ENCODE data around the gene RAB1B.
"Not testable (repeated sequence)": the region's sequence is repeated elsewhere in the genome, so short reads cannot be mapped to it uniquely, and the experiment has no call there.

RAB1B gene

GRCh38 chr11:66275396-66275795 is 7.0 kb downstream of the RAB1B start:
- no peak for DNase-seq (ENCODE audit: extremely low read depth, insufficient read length)
- H3K4me3 ChIP-seq (replicated peaks; ENCODE audit: low read depth, low read length) = no peak overlapping the region
- peaks cover 36% of the 10 kb centered on the region for H3K36me3 ChIP-seq (ENCODE audit: control insufficient read depth, insufficient read depth, low read length)

GRCh38 chr11:66275984-66276612 is 7.7 kb downstream of the RAB1B start:
- no peak for DNase-seq (ENCODE audit: extremely low read depth, insufficient read length)
- peaks cover 33% of the 10 kb centered on the region for H3K36me3 ChIP-seq (ENCODE audit: control insufficient read depth, insufficient read depth, low read length)
- no peaks in the 10 kb centered on the region for H3K27me3 ChIP-seq (replicated peaks; ENCODE audit: control insufficient read depth, insufficient read depth, low read length)
- H3K4me3 ChIP-seq (replicated peaks; ENCODE audit: low read depth, low read length) = no peak overlapping the region
- TF ChIP-seq CTCF (IDR thresholded peaks at IDR 0.05; ENCODE audit: insufficient read depth, low read length, poor library complexity, severe bottlenecking) = no peak

More at GRCh38 chr11:66275396-66275795, 7.0 kb downstream of the RAB1B start:
- TF ChIP-seq CTCF (IDR thresholded peaks at IDR 0.05; ENCODE audit: insufficient read depth, low read length, poor library complexity, severe bottlenecking) = no peak
- no peaks in the 10 kb centered on the region for H3K27me3 ChIP-seq (replicated peaks; ENCODE audit: control insufficient read depth, insufficient read depth, low read length)

- H3K27me3 ChIP-seq (replicated peaks; ENCODE audit: control insufficient read depth, insufficient read depth, low read length); DNase-seq (ENCODE audit: extremely low read depth, insufficient read length); H3K4me3 ChIP-seq (replicated peaks; ENCODE audit: low read depth, low read length): not testable (repeated sequence)
- peaks cover 32% of the 10 kb centered on the region for H3K36me3 ChIP-seq (ENCODE audit: control insufficient read depth, insufficient read depth, low read length)
These were observed 8.2 kb downstream of the RAB1B start for GRCh38 chr11:66276619-66277018.

- H3K36me3 ChIP-seq (ENCODE audit: control insufficient read depth, insufficient read depth, low read length) = peaks cover 28% of the 10 kb centered on the region
- not testable (repeated sequence) for H3K27me3 ChIP-seq (replicated peaks; ENCODE audit: control insufficient read depth, insufficient read depth, low read length); H3K4me3 ChIP-seq (replicated peaks; ENCODE audit: low read depth, low read length); DNase-seq (ENCODE audit: extremely low read depth, insufficient read length)
These were observed 8.6 kb downstream of the RAB1B start for GRCh38 chr11:66277064-66277463.

- Histone ChIP-seq H3K27me3 (replicated peaks; ENCODE audit: control insufficient read depth, insufficient read depth, low read length) (no peaks in the 10 kb centered on the region), H3K4me3 (replicated peaks; ENCODE audit: low read depth, low read length) (0 out of 2 replicates have a peak within 1 kb of the TSS, but pooled peaks have one; percentile 22), H3K36me3 (ENCODE audit: control insufficient read depth, insufficient read depth, low read length) (peaks cover 24% of the 10 kb centered on the region)
- DNase-seq (ENCODE audit: extremely low read depth, insufficient read length) = no peak
- TF ChIP-seq CTCF (IDR thresholded peaks at IDR 0.05; ENCODE audit: insufficient read depth, low read length, poor library complexity, severe bottlenecking) = no peak
These were observed 9.3 kb downstream of the RAB1B start, which contains the start of gene CNIH2 for GRCh38 chr11:66277471-66278362. Gene CNIH2 (plus strand): TSS chr11:66278175. CDS start chr11:66278457, 282 bp downstream.

GRCh38 chr11:66278363-66279091 is 10.1 kb downstream of the RAB1B start:
- no peak for TF ChIP-seq CTCF (IDR thresholded peaks at IDR 0.05; ENCODE audit: insufficient read depth, low read length, poor library complexity, severe bottlenecking)
- Histone ChIP-seq H3K27me3 (replicated peaks; ENCODE audit: control insufficient read depth, insufficient read depth, low read length) (no peaks in the 10 kb centered on the region), H3K36me3 (ENCODE audit: control insufficient read depth, insufficient read depth, low read length) (peaks cover 18% of the 10 kb centered on the region), H3K4me3 (replicated peaks; ENCODE audit: low read depth, low read length) (no peak overlapping the region)
- no peak for DNase-seq (ENCODE audit: extremely low read depth, insufficient read length)

All from GM06990 (cell line).